ENCODE results near the gene BAG1. TPM values are rescaled to one million over a fixed set of nuclear protein-coding genes. Genes with fewer than 3 reads are reported as not detected.

The BAG1 gene
- total RNA-seq, 1 donor from 2014 or later: 98.5 TPM

DNA sequence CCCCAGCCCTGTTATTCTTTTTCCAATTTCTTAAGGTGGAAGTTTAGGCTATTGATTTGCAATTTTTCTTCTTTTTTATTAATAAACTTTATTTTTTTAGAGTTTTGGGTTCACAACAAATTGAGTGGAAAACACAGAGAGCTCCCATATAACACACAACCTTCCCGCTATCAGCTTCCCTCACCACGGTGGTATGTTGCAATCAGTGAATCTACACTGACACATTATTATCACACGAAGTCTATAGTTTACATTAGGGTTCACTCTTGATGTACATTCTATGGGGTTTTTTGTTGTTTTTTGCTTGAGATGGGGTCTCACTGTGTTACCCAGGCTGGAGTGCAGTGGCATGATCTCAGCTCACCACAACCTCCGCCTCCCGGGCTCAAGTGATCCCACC lies 21.0 kb upstream of the BAG1 start:
- TF ChIP-seq, protein P1, sequence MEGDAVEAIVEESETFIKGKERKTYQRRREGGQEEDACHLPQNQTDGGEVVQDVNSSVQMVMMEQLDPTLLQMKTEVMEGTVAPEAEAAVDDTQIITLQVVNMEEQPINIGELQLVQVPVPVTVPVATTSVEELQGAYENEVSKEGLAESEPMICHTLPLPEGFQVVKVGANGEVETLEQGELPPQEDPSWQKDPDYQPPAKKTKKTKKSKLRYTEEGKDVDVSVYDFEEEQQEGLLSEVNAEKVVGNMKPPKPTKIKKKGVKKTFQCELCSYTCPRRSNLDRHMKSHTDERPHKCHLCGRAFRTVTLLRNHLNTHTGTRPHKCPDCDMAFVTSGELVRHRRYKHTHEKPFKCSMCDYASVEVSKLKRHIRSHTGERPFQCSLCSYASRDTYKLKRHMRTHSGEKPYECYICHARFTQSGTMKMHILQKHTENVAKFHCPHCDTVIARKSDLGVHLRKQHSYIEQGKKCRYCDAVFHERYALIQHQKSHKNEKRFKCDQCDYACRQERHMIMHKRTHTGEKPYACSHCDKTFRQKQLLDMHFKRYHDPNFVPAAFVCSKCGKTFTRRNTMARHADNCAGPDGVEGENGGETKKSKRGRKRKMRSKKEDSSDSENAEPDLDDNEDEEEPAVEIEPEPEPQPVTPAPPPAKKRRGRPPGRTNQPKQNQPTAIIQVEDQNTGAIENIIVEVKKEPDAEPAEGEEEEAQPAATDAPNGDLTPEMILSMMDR (IDR thresholded peaks at IDR 0.05): no peak
- Histone ChIP-seq H3K9me3 (no peaks in the 10 kb centered on the region), H3K27me3 (ENCODE audit: low read depth) (no peaks in the 10 kb centered on the region), H3K36me3 (peaks cover 43% of the 10 kb centered on the region), H3K4me3 (no peak overlapping the region), H3K27ac (no peak overlapping the region), H3K4me1 (peaks cover 21% of the 10 kb centered on the region)
- intact Hi-C loops (cut with DNase I): no loop called here
- DNase-seq: no peak
- ATAC-seq: no peak

DNA sequence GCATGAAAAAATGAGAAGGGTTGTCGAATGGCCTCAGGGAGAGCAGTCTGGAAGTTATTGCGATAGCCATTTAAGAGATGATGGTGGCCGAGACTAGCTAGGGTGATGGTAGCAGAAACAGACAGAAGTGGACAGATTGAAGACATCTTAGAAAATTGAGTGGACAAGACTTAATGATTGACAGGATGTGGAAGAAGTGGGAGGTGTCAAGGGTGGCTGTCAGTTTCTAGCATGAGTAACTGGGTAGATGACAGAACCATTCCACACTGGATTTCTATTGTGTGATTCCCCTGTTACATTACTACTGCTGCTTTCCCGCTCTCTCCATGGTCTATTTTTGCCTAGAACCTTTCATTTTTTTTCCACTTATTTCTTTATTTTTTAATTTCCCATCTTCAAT lies 13.0 kb upstream of the BAG1 start:
- peaks cover 100% of the 10 kb centered on the region for H3K36me3 ChIP-seq
- intact Hi-C loops (cut with DNase I): no loop called here
- no peaks in the 10 kb centered on the region for H3K27me3 ChIP-seq (ENCODE audit: low read depth)
- no peak for ATAC-seq
- no peak for DNase-seq
- no peak overlapping the region for H3K27ac ChIP-seq
- H3K4me1 ChIP-seq: no peaks in the 10 kb centered on the region
- H3K9me3 ChIP-seq: no peaks in the 10 kb centered on the region
- no peak overlapping the region for H3K4me3 ChIP-seq
- TF ChIP-seq, protein P1 (IDR thresholded peaks at IDR 0.05): no peak

DNA sequence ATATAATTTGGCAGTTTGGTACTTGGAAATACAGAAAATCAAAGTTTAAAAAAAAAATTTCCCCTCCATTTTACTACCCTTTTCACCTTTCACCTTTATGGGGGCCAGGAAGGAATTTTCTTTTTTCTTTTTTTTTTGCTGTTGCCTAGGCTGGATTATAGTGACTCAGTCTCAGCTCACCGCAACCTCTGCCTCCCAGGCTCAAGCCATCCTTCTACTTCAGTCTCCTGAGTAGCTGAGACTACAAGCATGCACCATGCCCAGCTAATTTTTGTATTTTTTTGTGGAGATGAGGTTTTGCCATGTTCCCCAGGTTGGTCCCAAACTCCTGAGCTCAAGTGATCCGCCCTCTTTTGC lies 9.4 kb upstream of the BAG1 start:
- Histone ChIP-seq H3K27ac (no peak overlapping the region), H3K36me3 (peaks cover 100% of the 10 kb centered on the region), H3K4me1 (no peaks in the 10 kb centered on the region), H3K9me3 (no peaks in the 10 kb centered on the region), H3K27me3 (ENCODE audit: low read depth) (no peaks in the 10 kb centered on the region), H3K4me3 (no peak overlapping the region)
- DNase-seq: no peak
- intact Hi-C loops (cut with DNase I): no loop called here
- ATAC-seq: no peak
- TF ChIP-seq, protein P1 (IDR thresholded peaks at IDR 0.05): no peak

DNA sequence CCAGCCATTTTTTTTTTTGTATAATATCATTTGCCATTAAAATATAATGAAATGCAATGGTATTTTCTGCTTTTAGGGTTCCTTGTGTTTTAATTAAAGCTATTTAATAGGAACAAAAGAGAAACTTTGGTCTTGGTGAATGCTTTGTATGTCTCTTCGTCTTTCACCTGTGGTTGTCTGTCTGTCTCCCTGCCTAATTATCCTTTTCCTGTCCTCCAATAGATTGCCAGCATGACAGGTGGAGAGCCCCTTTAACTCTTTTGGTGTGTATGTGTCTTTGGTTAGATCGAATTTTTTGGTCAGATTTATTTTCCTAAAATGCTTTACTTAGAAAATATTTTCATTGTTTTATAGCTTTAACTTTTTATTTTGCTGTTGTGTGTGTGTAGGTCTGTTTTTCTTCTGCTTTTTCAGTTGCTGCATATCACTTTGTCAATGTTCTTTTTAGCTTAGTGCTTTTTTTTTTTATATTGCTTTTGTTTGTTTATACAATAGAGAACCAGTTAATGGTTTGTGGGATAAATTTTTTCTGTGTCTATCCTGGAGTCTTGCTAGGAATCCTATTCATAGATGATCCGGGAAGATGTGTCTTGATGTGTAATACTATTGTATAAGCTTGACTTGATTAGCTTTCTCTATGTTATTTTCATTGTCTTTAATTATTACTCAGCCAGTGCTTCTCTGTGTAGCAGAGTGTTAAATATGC lies 8.9 kb upstream of the BAG1 start:
- no peak for ATAC-seq
- intact Hi-C loops (cut with DNase I): no loop called here
- peaks cover 100% of the 10 kb centered on the region for H3K36me3 ChIP-seq

DNA sequence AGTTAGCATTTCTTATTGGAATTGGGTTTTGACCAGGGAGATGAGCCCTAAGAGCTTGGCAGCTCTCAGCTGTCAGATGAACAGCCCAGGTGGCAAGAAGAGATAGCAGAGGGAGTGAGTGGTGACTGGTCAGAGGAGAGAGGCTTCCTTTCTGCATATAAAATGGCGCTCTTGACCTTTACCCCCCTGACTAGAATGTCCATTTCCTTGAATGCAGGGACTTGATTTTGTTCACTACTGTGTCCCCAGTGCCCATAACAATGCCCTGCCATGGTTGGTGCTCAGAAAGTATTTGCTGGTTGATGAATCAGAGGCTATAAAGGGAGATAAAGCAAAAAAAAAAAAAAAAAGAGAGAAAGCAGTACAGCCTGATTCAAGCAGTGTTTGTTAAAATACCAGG lies 7.6 kb upstream of the BAG1 start:
- DNase-seq (no peak), ATAC-seq (no peak)
- Histone ChIP-seq H3K4me3 (no peak overlapping the region), H3K4me1 (no peaks in the 10 kb centered on the region), H3K36me3 (peaks cover 100% of the 10 kb centered on the region), H3K27me3 (ENCODE audit: low read depth) (no peaks in the 10 kb centered on the region), H3K9me3 (no peaks in the 10 kb centered on the region), H3K27ac (no peak overlapping the region)
- TF ChIP-seq, protein P1 (IDR thresholded peaks at IDR 0.05): no peak
- intact Hi-C loops (cut with DNase I): no loop called here

More for the DNA sequence above, 8.9 kb upstream of the BAG1 start:
- H3K4me3 ChIP-seq: no peak overlapping the region
- TF ChIP-seq, protein P1 (IDR thresholded peaks at IDR 0.05): no peak
- H3K4me1 ChIP-seq: no peaks in the 10 kb centered on the region
- DNase-seq: no peak
- H3K27me3 ChIP-seq (ENCODE audit: low read depth): no peaks in the 10 kb centered on the region
- H3K9me3 ChIP-seq: no peaks in the 10 kb centered on the region
- H3K27ac ChIP-seq: no peak overlapping the region
